Psoas muscle (tissue), 8 donors: ENCODE measurements around the gene MACC1. TPM values are rescaled to one million over a fixed set of nuclear protein-coding genes. Genes with fewer than 3 reads are reported as not detected.

ENCODE experiments used
- ATAC-seq, 4 donors: fragments of 200-7000 bp; cut with Tn5 transposase; one replicate each; pipeline ENCODE4 v1.9.1; 2020; ENCODE audit warnings: moderate library complexity in 3 of 4, mild to moderate bottlenecking in 2 of 4
- DNase-seq, 2 donors: peaks; one replicate each; pipeline ENCODE4 v3.0.0-alpha.2; 2020
- H3K27ac ChIP-seq: fragments of 200-600 bp; one replicate; pipeline ENCODE4 v1.8.0; 2022
- H3K27me3 ChIP-seq, 3 donors: fragments of 200-600 bp in 1 of 3; one replicate each; pipeline versions ENCODE4 v1.6.1 to v1.8.0; 2013 to 2022; ENCODE audit warnings: low read length in 2 of 3, mild to moderate bottlenecking in 2 of 3, moderate library complexity in 1 of 3; ENCODE audit not compliant: insufficient read depth in 3 of 3
- H3K36me3 ChIP-seq, 2 donors: fragments of 200-600 bp in 1 of 2; one replicate each; pipeline versions ENCODE4 v1.6.1 to v1.8.0; 2013 to 2022; ENCODE audit warnings: low read depth in 1 of 2, mild to moderate bottlenecking in 1 of 2, moderate library complexity in 1 of 2; ENCODE audit not compliant: insufficient read depth in 1 of 2
- H3K4me1 ChIP-seq: fragments of 200-600 bp; one replicate; pipeline ENCODE4 v1.8.0; 2022
- H3K4me3 ChIP-seq: fragments of 200-600 bp; one replicate; pipeline ENCODE4 v1.8.0; 2022; ENCODE audit warnings: mild to moderate bottlenecking
- H3K9me3 ChIP-seq: fragments of 200-600 bp; one replicate; pipeline ENCODE4 v1.8.0; 2022
- WGBS, 3 donors: extraction: QIAGEN DNeasy Blood & Tissue Kit; methylation state at CpG; one replicate each; pipeline versions ENCODE4 v1.1.6 to v1.1.7; 2013; 5-methylcytosine and 5-hydroxymethylcytosine counted together
- intact Hi-C, 2 donors: fragments of 100-400 bp; cut with DNase I; formaldehyde crosslinking; loops; one replicate each; pipeline versions ENCODE4 v1.11.0 to v1.14.2; 2022
- polyA plus RNA-seq, 3 donors: library from polyadenylated mRNA; stranded (reverse); fragments of 200-250 nt; gene quantifications; one replicate each; pipeline ENCODE4 v1.2.3, GENCODE V29; 2013
- total RNA-seq, 4 donors: library from RNA; stranded (reverse); fragmentation: NEBNext Ultra II Directional in 2 of 4; extraction: Animal tissue kit (Norgen Biotek cat#: 25700) in 2 of 4; gene quantifications; one replicate each; pipeline versions ENCODE4 v1.2.1 to v1.2.4, GENCODE V29; 2021 to 2023
- TF ChIP-seq, protein P1 (sequence below): fragments of 200-600 bp; IDR thresholded peaks from one replicate; pipeline ENCODE4 v1.8.0; 2022; ENCODE audit warnings: antibody characterized with exemption
- donor health status: healthy with polysubstance abuse.
- donor health status: DM: no; HTN: no; CAD: no; lungs with moderate emphysema.
- donor health status: Bipolar disorder and iron deficiency.
- donor health status: healthy.
- donor health status: DM: yes; HTN: yes; CAD: no.
- donor health status: DM: no; HTN: no; CAD: no.
- donor health status: DM: no; HTN: no; CAD: no.
- donor health status: DM: yes; HTN: yes; CAD: no.

The MACC1 gene
- total and polyA plus RNA-seq, 7 donors, result under 0.01 to 0.04 TPM; not detected in 5

DNA sequence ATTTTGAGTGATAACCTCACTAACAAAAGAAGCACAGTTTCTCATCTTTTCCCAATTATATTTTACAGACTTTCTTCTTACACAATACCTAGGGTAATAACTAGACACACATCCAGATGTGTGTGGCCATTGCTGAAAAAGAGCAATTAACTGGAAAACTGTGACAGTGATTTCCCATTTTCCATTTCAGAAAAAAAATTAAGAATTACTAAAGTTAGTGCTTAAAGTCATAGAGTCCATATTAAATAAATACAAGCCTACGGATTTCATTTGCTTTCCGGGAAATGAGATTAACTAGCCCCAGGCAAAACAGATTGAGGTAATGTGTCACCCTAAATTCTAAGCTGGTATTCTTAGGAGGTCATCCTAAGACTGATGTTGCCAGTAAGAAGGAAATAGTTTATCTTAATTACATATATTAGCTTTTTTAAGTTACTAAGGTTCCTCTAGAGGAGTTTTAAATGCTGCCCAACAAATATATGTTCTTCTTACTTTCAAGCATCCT is 10.2 kb upstream of the MACC1 start:
- H3K4me1 ChIP-seq, result no peaks in the 10 kb centered on the region
- ATAC-seq (no peak), DNase-seq (no peak)
- intact Hi-C loops, result no loop called here
- no peaks in the 10 kb centered on the region for H3K9me3 ChIP-seq
- no peak overlapping the region for H3K4me3 ChIP-seq
- H3K27ac ChIP-seq, result no peak overlapping the region
- 87 to 97% (median 91%) methylated on average over 2 of the region's 2 CpGs for WGBS, 3 donors
- no peaks in the 10 kb centered on the region for H3K27me3 ChIP-seq
- TF ChIP-seq, protein P1, sequence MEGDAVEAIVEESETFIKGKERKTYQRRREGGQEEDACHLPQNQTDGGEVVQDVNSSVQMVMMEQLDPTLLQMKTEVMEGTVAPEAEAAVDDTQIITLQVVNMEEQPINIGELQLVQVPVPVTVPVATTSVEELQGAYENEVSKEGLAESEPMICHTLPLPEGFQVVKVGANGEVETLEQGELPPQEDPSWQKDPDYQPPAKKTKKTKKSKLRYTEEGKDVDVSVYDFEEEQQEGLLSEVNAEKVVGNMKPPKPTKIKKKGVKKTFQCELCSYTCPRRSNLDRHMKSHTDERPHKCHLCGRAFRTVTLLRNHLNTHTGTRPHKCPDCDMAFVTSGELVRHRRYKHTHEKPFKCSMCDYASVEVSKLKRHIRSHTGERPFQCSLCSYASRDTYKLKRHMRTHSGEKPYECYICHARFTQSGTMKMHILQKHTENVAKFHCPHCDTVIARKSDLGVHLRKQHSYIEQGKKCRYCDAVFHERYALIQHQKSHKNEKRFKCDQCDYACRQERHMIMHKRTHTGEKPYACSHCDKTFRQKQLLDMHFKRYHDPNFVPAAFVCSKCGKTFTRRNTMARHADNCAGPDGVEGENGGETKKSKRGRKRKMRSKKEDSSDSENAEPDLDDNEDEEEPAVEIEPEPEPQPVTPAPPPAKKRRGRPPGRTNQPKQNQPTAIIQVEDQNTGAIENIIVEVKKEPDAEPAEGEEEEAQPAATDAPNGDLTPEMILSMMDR, result no peak
- H3K36me3 ChIP-seq, result no peaks in the 10 kb centered on the region

DNA sequence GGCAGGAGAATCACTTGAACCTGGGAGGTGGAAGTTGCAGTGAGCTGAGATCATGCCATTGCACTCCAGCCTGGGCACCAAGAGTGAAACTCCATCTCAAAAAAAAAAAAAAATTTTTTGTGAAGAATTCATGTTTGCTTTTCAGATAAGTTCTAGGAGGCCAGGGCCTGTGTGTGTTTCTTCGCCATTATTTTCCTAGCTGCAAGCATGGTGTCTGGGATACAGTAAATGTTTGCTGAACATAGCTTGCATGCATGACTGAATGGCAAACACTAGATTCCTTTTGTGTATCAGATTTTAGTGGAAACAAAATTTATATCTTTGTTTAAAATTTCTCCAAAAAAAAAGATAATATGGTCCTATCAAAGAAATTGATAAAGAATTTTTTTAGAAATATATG is 9.7 kb upstream of the MACC1 start:
- DNase-seq, result no peak
- Histone ChIP-seq H3K27me3 (no peaks in the 10 kb centered on the region), H3K4me1 (no peaks in the 10 kb centered on the region), H3K27ac (no peak overlapping the region), H3K9me3 (no peaks in the 10 kb centered on the region), H3K36me3 (no peaks in the 10 kb centered on the region), H3K4me3 (no peak overlapping the region)
- ATAC-seq, result no peak
- 0 to 50% (median 45%) methylated on average over 1 of the region's 1 CpG for WGBS, 3 donors
- intact Hi-C loops, result no loop called here
- TF ChIP-seq, protein P1, result no peak

DNA sequence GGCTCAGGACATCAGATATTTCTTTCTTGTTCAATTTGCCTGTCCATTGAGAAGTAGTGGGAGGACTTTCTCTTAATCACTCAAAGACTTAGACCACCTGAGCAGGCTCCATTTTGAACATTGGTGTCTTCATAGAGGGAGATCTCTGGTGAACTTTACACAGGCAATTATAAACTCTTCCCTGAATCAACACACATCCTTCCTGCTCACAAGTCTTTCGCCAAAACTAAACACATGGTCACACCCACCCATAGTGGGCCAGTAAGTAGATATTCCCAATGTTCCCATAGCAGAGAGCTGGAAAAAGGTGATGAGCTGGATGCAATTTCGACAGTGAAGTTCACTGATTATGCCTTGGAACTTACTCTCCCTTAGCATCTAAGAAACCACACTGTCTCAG is 8.2 kb upstream of the MACC1 start:
- TF ChIP-seq, protein P1, result no peak
- Histone ChIP-seq H3K27me3 (no peaks in the 10 kb centered on the region), H3K9me3 (no peaks in the 10 kb centered on the region), H3K36me3 (no peaks in the 10 kb centered on the region), H3K4me1 (no peaks in the 10 kb centered on the region), H3K27ac (no peak overlapping the region), H3K4me3 (no peak overlapping the region)
- 65 to 85% (median 84%) methylated on average over 2 of the region's 2 CpGs for WGBS, 3 donors
- ATAC-seq, result no peak
- no peak for DNase-seq
- intact Hi-C loops, result no loop called here

DNA sequence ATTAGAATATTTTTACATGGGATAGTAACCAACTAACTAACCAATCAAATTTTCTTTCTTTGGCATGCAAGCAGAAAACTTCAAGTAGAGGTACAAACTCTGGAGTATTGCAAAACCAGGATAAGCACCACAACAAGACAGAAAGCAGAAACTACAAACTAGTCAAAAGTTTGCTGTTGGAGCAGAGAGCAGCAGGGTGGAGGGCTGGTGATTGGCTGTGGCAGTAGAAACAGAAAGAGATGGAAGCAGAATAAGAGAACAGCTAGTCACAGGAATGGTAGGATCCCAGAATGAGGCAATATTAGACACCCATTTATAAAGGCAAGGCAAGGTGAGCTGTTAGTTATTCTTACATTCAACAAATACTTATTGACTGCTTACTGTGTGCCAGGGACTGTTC is 6.8 kb upstream of the MACC1 start:
- ATAC-seq (no peak), DNase-seq (no peak)
- H3K27ac ChIP-seq, result no peak overlapping the region
- no peaks in the 10 kb centered on the region for H3K4me1 ChIP-seq
- no peaks in the 10 kb centered on the region for H3K9me3 ChIP-seq
- no peaks in the 10 kb centered on the region for H3K27me3 ChIP-seq
- intact Hi-C loops, result no loop called here
- TF ChIP-seq, protein P1, result no peak
- no peaks in the 10 kb centered on the region for H3K36me3 ChIP-seq
- no peak overlapping the region for H3K4me3 ChIP-seq

DNA sequence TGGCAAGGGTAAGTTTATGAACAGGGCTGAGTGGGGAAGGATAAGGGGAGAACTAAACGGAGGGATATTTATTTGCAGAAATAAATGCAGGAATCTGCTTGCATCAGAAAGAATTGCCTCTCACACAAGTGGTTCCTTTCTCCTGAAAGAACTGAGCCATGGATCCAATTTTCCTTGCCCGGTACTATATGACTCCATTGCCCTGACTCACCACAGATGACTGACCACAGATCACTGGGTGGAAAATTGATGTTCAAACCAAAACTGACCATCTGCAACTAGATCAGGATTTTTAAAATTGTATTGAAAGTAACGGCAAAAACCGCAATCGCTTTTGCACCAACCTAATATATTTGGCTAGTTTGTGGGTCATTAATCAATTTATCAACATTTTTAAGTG is 6.2 kb upstream of the MACC1 start:
- 89 to 93% (median 90%) methylated on average over 5 of the region's 5 CpGs for WGBS, 3 donors
- H3K4me3 ChIP-seq, result no peak overlapping the region
- H3K27me3 ChIP-seq, result no peaks in the 10 kb centered on the region
- H3K9me3 ChIP-seq, result no peaks in the 10 kb centered on the region
- DNase-seq, result no peak
- no peaks in the 10 kb centered on the region for H3K36me3 ChIP-seq
- no peak for ATAC-seq
- intact Hi-C loops, result no loop called here
- H3K27ac ChIP-seq, result no peak overlapping the region
- TF ChIP-seq, protein P1, result no peak
- H3K4me1 ChIP-seq, result no peaks in the 10 kb centered on the region
